Measurements from ENCODE around the gene EFEMP2.
A peak's percentile ranks its signal among the peaks of the same experiment; 100 is the strongest.

EFEMP2 gene

GRCh38 chr11:65882120-65883057 lies 9.8 kb upstream of the EFEMP2 start:
- no peaks in the 10 kb centered on the region for H3K27me3 ChIP-seq (replicated peaks; ENCODE audit: control insufficient read depth, insufficient read depth, low read length)
- DNase-seq (ENCODE audit: low read depth) = no peak
- H3K4me1 ChIP-seq (ENCODE audit: control insufficient read depth, insufficient read depth, low read length) = peaks cover 11% of the 10 kb centered on the region
- H3K9me3 ChIP-seq (ENCODE audit: control insufficient read depth, low read length) = no peaks in the 10 kb centered on the region
- H3K4me3 ChIP-seq (ENCODE audit: low read length) = no peak overlapping the region
- peaks cover 45% of the 10 kb centered on the region for H3K36me3 ChIP-seq (ENCODE audit: control insufficient read depth, insufficient read depth, low read length, severe bottlenecking)
- no peak overlapping the region for H3K9ac ChIP-seq (ENCODE audit: low read length)

- Histone ChIP-seq H3K4me1 (ENCODE audit: control insufficient read depth, insufficient read depth, low read length) (no peaks in the 10 kb centered on the region), H3K27me3 (replicated peaks; ENCODE audit: control insufficient read depth, insufficient read depth, low read length) (no peaks in the 10 kb centered on the region), H3K9ac (ENCODE audit: low read length) (no peak overlapping the region), H3K9me3 (ENCODE audit: control insufficient read depth, low read length) (no peaks in the 10 kb centered on the region), H3K4me3 (ENCODE audit: low read length) (no peak overlapping the region), H3K36me3 (ENCODE audit: control insufficient read depth, insufficient read depth, low read length, severe bottlenecking) (peaks cover 34% of the 10 kb centered on the region)
- no peak for DNase-seq (ENCODE audit: low read depth)
These were observed 8.3 kb upstream of the EFEMP2 start for GRCh38 chr11:65880844-65881421.

GRCh38 chr11:65880027-65880426 lies 7.4 kb upstream of the EFEMP2 start:
- Histone ChIP-seq H3K9me3 (ENCODE audit: control insufficient read depth, low read length) (no peaks in the 10 kb centered on the region), H3K27me3 (replicated peaks; ENCODE audit: control insufficient read depth, insufficient read depth, low read length) (no peaks in the 10 kb centered on the region), H3K4me1 (ENCODE audit: control insufficient read depth, insufficient read depth, low read length) (no peaks in the 10 kb centered on the region), H3K36me3 (ENCODE audit: control insufficient read depth, insufficient read depth, low read length, severe bottlenecking) (peaks cover 26% of the 10 kb centered on the region), H3K9ac (ENCODE audit: low read length) (no peak overlapping the region), H3K4me3 (ENCODE audit: low read length) (no peak overlapping the region)
- no peak for DNase-seq (ENCODE audit: low read depth)

- no peak for DNase-seq (ENCODE audit: low read depth)
These were observed 7.0 kb upstream of the EFEMP2 start, which contains the start of gene CTSW for GRCh38 chr11:65879617-65880016. Gene CTSW, plus strand, starts transcription at chr11:65879837. Its CDS starts 18 bp downstream, at chr11:65879855.

GRCh38 chr11:65873318-65874156 lies 937 bp upstream of the EFEMP2 start:
- Histone ChIP-seq H3K9me3 (ENCODE audit: control insufficient read depth, low read length) (no peaks in the 10 kb centered on the region), H3K9ac (ENCODE audit: low read length) (peak overlapping the region; percentile 95), H3K27me3 (replicated peaks; ENCODE audit: control insufficient read depth, insufficient read depth, low read length) (no peaks in the 10 kb centered on the region), H3K4me1 (ENCODE audit: control insufficient read depth, insufficient read depth, low read length) (peaks cover 21% of the 10 kb centered on the region), H3K4me3 (ENCODE audit: low read length) (peak overlapping the region; percentile 89), H3K36me3 (ENCODE audit: control insufficient read depth, insufficient read depth, low read length, severe bottlenecking) (peaks cover 16% of the 10 kb centered on the region)
- peak; percentile 99 for DNase-seq (ENCODE audit: low read depth)

More at GRCh38 chr11:65879617-65880016, 7.0 kb upstream of the EFEMP2 start, which contains the start of gene CTSW:
- Histone ChIP-seq H3K9me3 (ENCODE audit: control insufficient read depth, low read length) (no peaks in the 10 kb centered on the region), H3K4me1 (ENCODE audit: control insufficient read depth, insufficient read depth, low read length) (no peaks in the 10 kb centered on the region), H3K4me3 (ENCODE audit: low read length) (no peak within 1 kb of the TSS), H3K9ac (ENCODE audit: low read length) (no peak within 1 kb of the TSS), H3K27me3 (replicated peaks; ENCODE audit: control insufficient read depth, insufficient read depth, low read length) (no peaks in the 10 kb centered on the region), H3K36me3 (ENCODE audit: control insufficient read depth, insufficient read depth, low read length, severe bottlenecking) (peaks cover 22% of the 10 kb centered on the region)

- H3K9me3 ChIP-seq (ENCODE audit: control insufficient read depth, low read length) = no peaks in the 10 kb centered on the region
- H3K4me3 ChIP-seq (ENCODE audit: low read length) = peak overlapping the region; percentile 86
- H3K36me3 ChIP-seq (ENCODE audit: control insufficient read depth, insufficient read depth, low read length, severe bottlenecking) = peaks cover 30% of the 10 kb centered on the region
- no peaks in the 10 kb centered on the region for H3K27me3 ChIP-seq (replicated peaks; ENCODE audit: control insufficient read depth, insufficient read depth, low read length)
- DNase-seq (ENCODE audit: low read depth) = peak; percentile 61
- peak overlapping the region; percentile 95 for H3K9ac ChIP-seq (ENCODE audit: low read length)
- H3K4me1 ChIP-seq (ENCODE audit: control insufficient read depth, insufficient read depth, low read length) = peaks cover 21% of the 10 kb centered on the region
These were observed 620 bp downstream of the EFEMP2 start for GRCh38 chr11:65871811-65872548.

GRCh38 chr11:65870706-65871681 lies 1.6 kb downstream of the EFEMP2 start:
- no peak for DNase-seq (ENCODE audit: low read depth)

GRCh38 chr11:65870307-65870658 lies 2.3 kb downstream of the EFEMP2 start:
- no peaks in the 10 kb centered on the region for H3K9me3 ChIP-seq (ENCODE audit: control insufficient read depth, low read length)
- DNase-seq (ENCODE audit: low read depth) = no peak
- peak overlapping the region; percentile 95 for H3K9ac ChIP-seq (ENCODE audit: low read length)
- no peaks in the 10 kb centered on the region for H3K27me3 ChIP-seq (replicated peaks; ENCODE audit: control insufficient read depth, insufficient read depth, low read length)
- peaks cover 47% of the 10 kb centered on the region for H3K36me3 ChIP-seq (ENCODE audit: control insufficient read depth, insufficient read depth, low read length, severe bottlenecking)
- H3K4me1 ChIP-seq (ENCODE audit: control insufficient read depth, insufficient read depth, low read length) = peaks cover 21% of the 10 kb centered on the region
- no peak overlapping the region for H3K4me3 ChIP-seq (ENCODE audit: low read length)

More at GRCh38 chr11:65870706-65871681, 1.6 kb downstream of the EFEMP2 start:
- Histone ChIP-seq H3K4me3 (ENCODE audit: low read length) (peak overlapping the region; percentile 86), H3K27me3 (replicated peaks; ENCODE audit: control insufficient read depth, insufficient read depth, low read length) (no peaks in the 10 kb centered on the region), H3K9me3 (ENCODE audit: control insufficient read depth, low read length) (no peaks in the 10 kb centered on the region), H3K4me1 (ENCODE audit: control insufficient read depth, insufficient read depth, low read length) (peaks cover 21% of the 10 kb centered on the region), H3K36me3 (ENCODE audit: control insufficient read depth, insufficient read depth, low read length, severe bottlenecking) (peaks cover 39% of the 10 kb centered on the region), H3K9ac (ENCODE audit: low read length) (peak overlapping the region; percentile 95)

GRCh38 chr11:65869643-65870306 lies 2.8 kb downstream of the EFEMP2 start:
- Histone ChIP-seq H3K27me3 (replicated peaks; ENCODE audit: control insufficient read depth, insufficient read depth, low read length) (no peaks in the 10 kb centered on the region), H3K36me3 (ENCODE audit: control insufficient read depth, insufficient read depth, low read length, severe bottlenecking) (peaks cover 52% of the 10 kb centered on the region), H3K9ac (ENCODE audit: low read length) (peak overlapping the region; percentile 95), H3K4me1 (ENCODE audit: control insufficient read depth, insufficient read depth, low read length) (peaks cover 21% of the 10 kb centered on the region), H3K4me3 (ENCODE audit: low read length) (no peak overlapping the region), H3K9me3 (ENCODE audit: control insufficient read depth, low read length) (no peaks in the 10 kb centered on the region)
- no peak for DNase-seq (ENCODE audit: low read depth)

Data from adipocyte (in vitro differentiated cells).